GM21360 (cell line): ENCODE measurements around the gene AMBRA1.

Experiments
- ATAC-seq: cut with Tn5 transposase; IDR thresholded peaks from one replicate; pipeline ENCODE4 v1.9.1; 2021; ENCODE audit warnings: mild to moderate bottlenecking, moderate library complexity; ENCODE audit not compliant: unreplicated experiment

Gene AMBRA1

GRCh38 chr11:46514370-46514769, 79.5 kb downstream of the AMBRA1 start:
- no peak for ATAC-seq

DNA sequence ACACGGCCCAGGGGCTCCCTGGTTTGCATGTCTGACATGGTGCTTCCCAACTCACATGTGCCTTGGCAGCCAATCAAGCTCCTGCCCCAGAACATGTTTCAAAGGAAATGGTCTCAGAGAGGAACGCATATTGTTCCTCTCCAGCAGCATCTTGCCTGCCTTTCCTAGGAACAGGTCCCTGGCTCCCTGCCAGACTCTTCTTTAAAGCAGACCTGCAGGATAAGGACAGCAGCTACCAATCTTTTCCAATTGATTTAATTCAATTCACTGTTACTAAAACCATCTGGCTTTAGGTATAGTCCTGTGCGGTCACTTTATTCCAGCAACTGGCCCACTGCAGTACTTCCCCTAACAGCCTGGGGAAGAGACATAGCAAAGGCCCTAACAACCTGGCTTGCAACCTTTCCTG, 79.9 kb downstream of the AMBRA1 start:
- ATAC-seq: no peak

DNA sequence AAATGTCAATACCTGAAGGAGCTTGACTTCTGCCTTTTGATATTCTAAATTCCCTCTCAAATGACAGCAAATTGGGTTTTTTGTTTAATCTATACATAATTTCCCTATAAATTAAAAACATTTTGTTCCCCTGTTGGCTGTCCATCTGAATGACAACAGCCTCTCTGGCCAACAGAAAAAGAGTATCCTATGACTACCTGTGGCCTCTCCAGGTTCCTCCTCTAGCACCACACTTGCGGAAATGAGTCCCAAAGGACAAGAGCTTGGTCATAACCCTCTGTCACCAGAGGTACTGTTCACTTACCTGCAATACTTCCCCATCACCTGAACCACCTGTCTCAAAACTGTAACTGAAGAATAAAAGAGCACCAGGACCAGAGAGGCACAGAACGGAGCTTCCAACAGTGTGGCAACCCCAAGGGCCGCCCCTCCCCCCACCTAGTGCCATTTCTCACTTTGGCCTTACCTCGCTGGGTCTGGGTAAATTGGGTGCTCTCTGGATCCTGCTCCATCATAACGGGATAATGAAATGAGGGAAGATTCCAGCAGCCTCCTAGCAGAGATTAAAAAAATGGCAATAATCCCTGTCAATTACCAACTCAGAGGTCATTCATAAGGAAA, 81.5 kb downstream of the AMBRA1 start:
- ATAC-seq: no peak

DNA sequence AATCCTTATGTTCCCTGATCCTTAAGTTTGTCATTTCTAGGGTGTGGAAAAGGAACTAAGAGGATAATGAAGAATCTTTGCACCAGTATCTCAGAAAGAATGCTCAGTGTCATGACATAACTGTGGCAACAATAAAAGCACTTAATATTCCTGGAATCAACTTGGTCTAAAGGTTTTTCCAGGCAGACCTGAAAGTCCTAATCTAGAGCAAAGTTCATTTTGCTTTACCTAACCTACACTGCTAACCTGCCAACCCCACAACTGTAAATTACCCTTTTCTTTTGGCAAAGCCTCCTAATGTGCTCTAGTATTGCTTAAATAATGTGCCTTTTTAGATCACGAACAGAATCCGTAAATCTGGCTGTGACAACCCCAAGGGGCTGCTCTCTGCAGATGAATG, 82.5 kb downstream of the AMBRA1 start:
- ATAC-seq: no peak

GRCh38 chr11:46508360-46508759, 85.5 kb downstream of the AMBRA1 start:
- no peak for ATAC-seq

DNA sequence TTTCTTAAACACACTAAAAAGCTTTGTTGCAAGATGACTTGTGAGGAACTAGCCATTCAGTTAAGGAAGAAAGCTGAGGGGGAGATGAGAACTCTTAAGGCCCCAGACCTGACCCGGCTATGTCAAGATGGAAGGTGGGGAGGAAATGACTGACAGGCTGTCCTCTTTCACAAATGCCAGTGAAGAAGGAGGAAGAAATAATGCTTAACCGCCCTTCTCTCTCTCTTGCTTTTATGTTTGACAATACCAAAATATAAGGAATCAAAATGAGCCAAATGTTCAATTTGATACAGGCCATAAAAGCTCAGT, 87.4 kb downstream of the AMBRA1 start:
- no peak for ATAC-seq

- ATAC-seq: no peak
These were observed 87.9 kb downstream of the AMBRA1 start for GRCh38 chr11:46505741-46506482.

- ATAC-seq: no peak
These were observed 88.8 kb downstream of the AMBRA1 start for GRCh38 chr11:46504817-46505613.

GRCh38 chr11:46499821-46500220, 94.0 kb downstream of the AMBRA1 start:
- ATAC-seq: no peak

- no peak for ATAC-seq
These were observed 94.9 kb downstream of the AMBRA1 start for GRCh38 chr11:46498968-46499367.

DNA sequence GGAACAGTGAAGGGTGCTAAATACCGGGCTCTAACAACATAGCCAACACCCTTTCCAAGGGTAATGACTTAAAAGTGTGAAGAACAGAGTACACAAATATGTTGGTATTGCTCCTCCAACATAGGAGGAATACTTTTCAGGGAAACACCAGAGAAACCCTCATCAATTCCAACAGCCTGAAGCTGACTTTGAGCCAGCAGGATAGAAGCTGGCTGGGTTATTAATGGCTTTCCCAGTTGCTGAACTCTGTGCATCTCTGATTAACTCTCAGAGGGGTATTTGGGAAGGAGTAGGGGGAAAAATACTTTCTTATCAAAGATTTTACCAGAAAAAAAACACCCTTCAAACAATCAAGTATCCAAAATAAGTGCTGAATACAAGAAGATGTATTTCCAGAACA, 95.6 kb downstream of the AMBRA1 start:
- ATAC-seq: no peak

GRCh38 chr11:46497498-46497897, 96.3 kb downstream of the AMBRA1 start:
- no peak for ATAC-seq

GRCh38 chr11:46493791-46494190, 100.0 kb downstream of the AMBRA1 start:
- no peak for ATAC-seq

DNA sequence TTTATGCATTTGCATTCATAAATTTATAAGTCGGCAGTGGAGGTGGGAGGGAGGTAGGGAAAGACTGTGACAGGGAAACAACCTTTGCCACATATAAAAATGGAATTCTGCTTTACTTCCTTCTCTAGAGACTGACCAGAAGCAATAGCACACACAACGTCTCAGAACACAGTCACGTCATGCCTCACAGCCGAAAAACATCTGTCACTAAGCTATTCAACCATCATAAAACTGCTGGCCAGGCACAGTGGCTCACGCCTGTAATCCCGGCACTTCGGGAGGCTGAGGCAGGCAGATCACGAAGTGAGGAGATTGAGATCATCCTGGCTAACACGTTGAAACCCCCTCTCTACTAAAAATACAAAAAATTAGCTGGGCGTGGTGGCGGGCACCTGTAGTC, 101.3 kb downstream of the AMBRA1 start:
- ATAC-seq: no peak

GRCh38 chr11:46491661-46492330, 102.0 kb downstream of the AMBRA1 start:
- ATAC-seq: no peak

DNA sequence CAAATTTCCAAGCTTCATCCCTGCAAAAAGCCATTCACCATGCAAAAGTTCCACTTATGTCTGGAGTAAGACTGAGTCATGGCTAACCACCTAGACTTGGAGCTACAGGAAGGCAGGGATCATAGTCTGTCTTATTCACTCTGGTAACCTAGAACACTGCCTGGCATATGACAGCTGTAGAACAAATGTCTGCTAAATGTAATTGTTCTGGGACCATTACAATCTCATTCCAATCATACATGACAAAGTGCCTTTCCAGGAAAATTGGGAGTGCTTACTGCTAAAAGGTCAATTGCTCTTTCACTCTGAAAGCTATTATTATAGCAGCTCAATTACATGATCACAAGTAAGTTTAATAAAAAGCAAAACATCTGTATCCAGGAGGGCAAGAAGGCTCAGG, 103.2 kb downstream of the AMBRA1 start:
- ATAC-seq: no peak

GRCh38 chr11:46489656-46490560, 103.9 kb downstream of the AMBRA1 start:
- no peak for ATAC-seq

DNA sequence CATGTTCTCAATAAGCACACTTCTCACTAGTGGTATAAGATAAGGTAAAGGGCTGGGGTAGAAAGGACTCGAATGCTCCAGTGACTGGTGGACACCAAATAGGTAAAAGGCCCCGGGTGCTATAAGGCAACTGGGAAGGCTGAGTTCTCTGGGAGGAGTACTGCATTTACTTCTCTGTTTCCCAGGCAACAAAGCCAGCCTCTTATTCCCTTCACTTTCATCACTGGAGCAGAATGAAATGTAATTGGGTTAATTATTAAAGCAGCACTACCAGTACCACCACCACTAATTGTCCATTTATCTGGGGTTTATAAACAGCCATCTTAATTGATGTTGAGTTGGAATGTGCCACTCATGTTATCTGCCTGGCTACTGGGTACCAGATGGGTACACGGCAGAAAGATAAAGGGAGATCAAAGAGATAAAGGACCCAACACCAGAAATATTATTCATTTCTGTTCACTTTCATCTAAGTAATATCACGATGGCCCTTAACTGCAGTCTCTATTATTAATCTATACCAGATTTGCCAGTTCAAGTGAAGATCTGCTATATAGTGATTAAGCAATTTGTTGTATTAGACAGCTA, 107.9 kb downstream of the AMBRA1 start:
- no peak for ATAC-seq

DNA sequence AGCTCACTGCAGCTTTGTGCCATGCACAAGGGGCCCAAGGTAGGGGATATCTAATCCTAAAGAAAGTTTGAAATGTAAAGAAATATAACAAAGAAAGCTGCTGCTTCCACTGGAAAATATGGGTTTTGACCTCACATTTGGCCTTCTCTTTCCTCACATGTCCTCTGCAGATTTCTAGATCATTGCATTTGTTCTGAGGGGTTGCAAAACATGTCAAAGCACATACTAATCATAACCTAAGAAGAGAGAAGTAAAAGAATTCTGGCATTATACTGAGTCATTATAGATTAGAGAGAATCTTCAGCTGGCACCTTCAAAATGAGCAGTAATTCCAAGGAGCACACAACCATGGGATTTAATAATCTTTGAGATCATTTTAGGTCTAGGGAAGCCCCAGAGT, 109.7 kb downstream of the AMBRA1 start:
- ATAC-seq: no peak

GRCh38 chr11:46480909-46481308, 112.9 kb downstream of the AMBRA1 start:
- ATAC-seq: no peak
